T-helper 2 cell treated with Interferon-gamma antibody and Interleukin-4, amounts not matched to agents 100 ng/mL and 5 ng/mL, for 36 hours (primary cell): ENCODE results near the gene TPR. TPM values are rescaled to one million over a fixed set of nuclear protein-coding genes. Genes with fewer than 3 reads are reported as not detected.
"Not testable (repeated sequence)": the region's sequence is repeated elsewhere in the genome, so short reads cannot be mapped to it uniquely, and the experiment has no call there.

Source experiments
- intact Hi-C: fragments of 100-400 bp; cut with micrococcal nuclease; formaldehyde crosslinking; loops from one replicate; pipeline ENCODE4 v1.15.1; 2023
- total RNA-seq: library from RNA; stranded (reverse); gene quantifications from 2 replicates; pipeline ENCODE4 v1.2.3, GENCODE V29; 2022

The TPR gene
- total RNA-seq = 156 and 160 TPM in 2 replicates

DNA sequence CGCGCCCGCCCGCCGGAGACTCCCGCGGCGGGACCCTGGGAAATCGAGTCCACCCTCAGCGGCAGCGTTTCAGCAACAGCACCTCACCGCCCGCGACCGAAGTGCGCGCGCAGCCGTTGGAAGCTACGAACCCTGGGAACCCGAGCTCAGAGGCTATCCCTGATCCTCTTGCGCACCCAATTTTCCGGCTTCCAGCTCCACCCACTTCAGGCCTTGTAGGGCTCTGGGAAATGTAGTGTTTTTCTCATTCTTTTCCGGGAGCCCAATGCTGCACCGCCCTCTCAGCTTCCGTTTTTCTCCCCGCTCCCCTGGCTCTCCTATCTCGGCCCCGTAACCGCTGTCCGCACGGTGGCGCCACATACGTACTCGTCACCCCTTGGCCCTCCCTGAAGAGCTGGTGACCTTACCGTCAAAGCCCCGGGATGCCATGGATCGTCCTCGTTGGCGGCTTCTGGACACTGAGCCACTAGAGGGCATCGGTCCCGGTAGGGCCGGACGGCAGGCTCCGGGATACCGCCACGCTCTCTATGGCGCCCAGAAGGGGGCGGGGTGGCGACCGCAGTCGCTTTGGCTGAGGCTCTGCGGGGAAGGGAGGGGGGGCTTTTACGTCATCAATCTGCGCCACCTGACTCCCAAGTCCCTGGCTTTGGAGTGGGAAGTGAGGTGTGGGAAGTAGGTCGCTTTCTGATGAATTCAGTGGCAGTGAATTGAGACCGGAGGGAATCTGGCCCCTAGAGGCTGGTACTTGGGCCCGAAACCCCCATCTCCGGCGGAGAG, at the start of gene TPR, which contains the start of gene ODR4:
TSS of gene TPR (minus strand) at position 102 of the 777 bp plus-strand sequence. CDS start 225 bp downstream, outside the sequence.
TSS of gene ODR4 (plus strand) at position 687 of the 777 bp plus-strand sequence. CDS start 3,948 bp downstream, outside the sequence.
- intact Hi-C loops = loop anchor here (1.0 to 10.0 kb wide), 9 partner anchors 71 to 1621 kb away; partner anchors contain the start of genes EDEM3, IVNS1ABP, PTGS2 and RNF2

DNA sequence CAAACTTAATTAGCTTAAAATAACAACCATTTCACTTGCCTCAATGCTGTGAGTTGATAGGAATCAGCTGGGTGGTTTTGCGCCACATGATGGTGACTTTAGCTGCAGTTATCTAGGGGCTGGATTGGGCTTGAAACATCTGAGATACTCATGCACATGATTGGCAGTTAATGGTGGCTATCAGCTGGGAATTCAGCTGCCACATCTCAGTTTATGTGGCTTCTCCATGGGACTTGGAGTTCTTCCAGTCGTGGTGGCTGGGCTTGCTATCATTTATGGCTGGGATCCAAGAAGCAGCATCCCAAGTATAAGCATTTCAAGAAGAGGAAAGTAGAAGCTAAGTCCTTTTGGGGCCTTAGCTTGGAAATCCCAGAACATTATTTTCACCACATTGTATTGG, 49.5 kb upstream of the TPR start:
- intact Hi-C loops = loop anchor here (5.0 kb wide), 1 partner anchor 193 kb away; no protein-coding TSS in a partner anchor

DNA sequence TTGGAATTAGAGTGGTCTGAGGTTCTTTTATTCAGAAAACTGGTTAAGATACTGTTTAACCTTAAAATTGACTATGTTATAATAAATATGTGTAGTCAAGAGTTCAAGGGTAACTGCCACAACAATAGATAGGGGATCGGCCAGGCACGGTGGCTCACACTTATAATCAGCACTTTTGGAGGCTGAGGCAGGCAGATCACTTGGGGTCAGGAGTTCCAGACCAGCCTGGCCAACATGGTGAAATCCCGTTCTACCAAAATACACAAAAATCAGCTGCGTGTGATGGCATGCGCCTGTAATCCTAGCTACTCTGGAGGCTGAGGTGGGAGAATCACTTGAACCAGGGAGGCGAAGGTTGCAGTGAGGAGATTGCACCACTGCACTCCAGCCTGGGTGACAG, 46.4 kb upstream of the TPR start:
- intact Hi-C loops = loop anchor here (1.0 to 5.0 kb wide), 2 partner anchors 17 to 196 kb away; no protein-coding TSS in a partner anchor

DNA sequence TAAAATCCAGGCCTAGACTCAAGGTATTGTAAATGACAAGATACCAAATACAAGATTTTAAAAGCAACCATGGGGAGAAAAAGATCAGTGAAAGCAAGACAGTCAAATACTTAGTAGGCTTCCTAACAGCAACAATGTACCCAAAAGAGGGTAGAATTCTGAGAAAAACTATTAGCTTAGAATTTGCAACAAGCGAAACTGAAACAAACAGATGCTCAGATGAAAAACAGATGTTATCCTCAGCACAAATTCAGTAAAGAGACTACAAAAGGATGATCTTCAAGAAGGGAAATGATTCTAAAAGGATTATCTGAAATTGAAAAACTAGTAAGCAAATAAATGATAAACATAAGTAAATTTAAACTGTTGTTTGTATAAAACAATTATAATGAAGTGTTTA, 45.9 kb upstream of the TPR start:
- intact Hi-C loops = loop anchor here (1.0 to 5.0 kb wide), 2 partner anchors 17 to 196 kb away; no protein-coding TSS in a partner anchor

DNA sequence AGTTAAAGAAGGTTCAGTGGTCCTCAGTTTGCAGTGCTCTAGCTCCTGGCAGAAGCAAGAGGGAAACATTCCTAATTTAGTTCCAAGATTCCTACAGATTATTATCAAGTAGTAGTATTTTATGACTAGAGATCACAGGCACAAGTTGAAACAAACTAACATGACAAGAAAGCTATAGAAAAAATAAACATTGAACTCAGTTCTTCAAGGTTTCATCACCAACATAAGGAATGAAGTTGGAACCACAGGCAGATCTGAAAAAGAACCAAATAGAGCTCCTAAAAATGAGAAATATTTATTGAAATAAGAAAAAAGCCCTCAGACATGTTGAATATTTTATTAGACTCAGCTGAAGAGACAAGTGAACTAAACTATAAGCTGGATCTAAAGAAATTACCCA, 45.3 kb upstream of the TPR start:
- intact Hi-C loops = loop anchor here (5.0 kb wide), 1 partner anchor 197 kb away; no protein-coding TSS in a partner anchor

DNA sequence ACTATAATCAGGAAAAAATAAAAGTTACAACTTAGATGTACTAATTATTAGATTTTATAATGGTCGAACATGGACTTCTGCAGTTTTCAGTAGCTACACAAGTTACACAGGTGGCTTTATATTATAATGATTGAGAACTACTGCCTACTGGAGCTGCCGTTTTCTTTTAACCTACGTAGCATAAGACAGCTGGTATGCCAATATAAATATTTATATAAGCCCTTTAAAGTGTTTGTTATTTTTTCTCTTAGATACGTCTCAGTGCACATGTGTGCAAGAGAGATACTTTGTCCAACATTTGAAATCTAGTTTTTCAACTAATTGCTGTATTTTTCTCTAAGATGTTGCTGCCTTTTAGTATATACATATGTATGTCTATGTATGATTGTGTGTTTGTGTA, 43.5 kb upstream of the TPR start:
- intact Hi-C loops = no loop called here

DNA sequence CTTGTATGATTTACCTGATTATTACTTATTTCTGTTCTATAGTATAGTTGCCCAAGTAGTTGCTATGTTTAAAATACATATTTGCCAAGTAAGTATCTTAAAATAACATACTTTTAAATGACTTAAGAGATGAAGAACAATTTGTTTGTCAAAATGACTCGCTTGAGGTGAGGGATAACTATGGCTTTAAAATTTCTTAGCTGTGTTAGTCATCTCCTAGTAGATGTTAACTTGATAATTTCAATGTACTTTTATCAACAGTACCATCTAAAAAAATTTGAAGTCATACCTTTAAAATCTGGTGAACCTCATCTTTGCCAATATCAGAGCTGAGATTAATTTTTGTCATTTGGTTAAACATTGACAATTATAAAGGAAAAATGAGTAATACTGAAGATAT, 38.3 kb upstream of the TPR start:
- intact Hi-C loops = no loop called here

DNA sequence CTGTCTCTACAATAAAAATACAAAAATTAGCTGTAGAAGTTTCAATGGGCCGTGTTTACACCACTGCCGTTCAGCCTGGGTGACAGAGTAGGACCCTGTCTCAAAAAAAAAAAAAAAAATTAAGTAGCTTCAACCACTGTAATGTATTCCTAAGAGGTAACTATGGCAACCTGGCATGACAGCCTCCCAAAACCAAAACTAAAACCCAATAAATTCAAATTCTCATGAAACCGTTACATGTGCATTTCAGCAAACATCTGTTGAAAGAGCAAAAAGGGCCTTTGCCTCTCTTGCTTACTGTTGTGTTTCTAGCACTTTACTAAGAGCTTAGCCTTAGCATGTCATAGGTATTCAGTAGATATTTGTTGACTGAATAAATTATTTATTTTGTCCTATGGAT, 34.0 kb upstream of the TPR start:
- intact Hi-C loops = loop anchor here (10.0 kb wide), 1 partner anchor 326 kb away; no protein-coding TSS in a partner anchor

DNA sequence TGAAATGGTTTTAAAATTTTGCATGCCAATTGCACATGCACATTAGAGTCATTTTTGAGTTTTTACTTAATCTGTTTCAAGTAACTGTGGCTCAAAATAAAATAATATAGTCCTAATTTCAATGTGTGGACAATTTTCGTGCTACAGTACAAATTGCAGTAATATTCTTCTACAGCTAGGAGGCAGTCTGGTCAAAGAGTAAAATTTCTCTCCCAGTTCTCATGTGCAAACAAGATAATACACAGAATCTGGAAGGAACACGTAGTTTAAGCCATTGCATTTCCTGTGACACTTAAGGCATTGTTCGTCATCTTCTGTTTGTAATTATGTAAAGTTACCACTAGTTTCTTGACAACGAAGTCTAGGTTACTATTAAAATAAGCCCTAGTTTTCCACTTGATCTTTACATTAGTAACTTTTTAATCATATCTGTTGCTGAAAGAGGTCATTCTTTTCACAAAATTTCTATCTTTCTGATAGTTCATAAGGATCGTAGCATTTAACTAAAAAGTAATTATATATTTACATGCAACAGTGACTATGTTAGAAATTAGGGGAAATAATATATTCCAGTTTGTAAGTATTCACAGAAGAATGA, 29.5 kb upstream of the TPR start:
- intact Hi-C loops = loop anchor here (1.0 to 10.0 kb wide), 9 partner anchors 17 to 582 kb away; partner anchors contain the start of gene PTGS2

DNA sequence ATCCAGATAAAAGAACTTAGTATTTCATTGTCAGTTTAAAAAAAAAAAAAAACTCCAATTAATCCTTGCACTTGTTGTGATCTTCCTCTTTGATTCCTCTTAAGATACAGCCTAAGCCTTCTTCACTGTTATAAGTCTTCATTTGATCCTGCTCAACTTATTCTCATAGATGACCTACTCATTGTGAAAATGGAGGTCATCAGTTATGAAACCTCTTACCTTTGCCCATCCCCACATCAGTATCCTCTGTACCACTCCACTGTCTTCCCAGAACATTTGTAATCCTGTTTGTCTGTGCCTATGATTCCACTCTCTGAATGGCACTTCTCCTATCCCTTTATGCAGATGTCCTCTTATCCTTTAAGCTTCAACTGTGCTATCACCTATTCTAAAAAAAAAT, 28.6 kb upstream of the TPR start:
- intact Hi-C loops = loop anchor here (1.0 to 10.0 kb wide), 9 partner anchors 18 to 583 kb away; partner anchors contain the start of gene PTGS2

DNA sequence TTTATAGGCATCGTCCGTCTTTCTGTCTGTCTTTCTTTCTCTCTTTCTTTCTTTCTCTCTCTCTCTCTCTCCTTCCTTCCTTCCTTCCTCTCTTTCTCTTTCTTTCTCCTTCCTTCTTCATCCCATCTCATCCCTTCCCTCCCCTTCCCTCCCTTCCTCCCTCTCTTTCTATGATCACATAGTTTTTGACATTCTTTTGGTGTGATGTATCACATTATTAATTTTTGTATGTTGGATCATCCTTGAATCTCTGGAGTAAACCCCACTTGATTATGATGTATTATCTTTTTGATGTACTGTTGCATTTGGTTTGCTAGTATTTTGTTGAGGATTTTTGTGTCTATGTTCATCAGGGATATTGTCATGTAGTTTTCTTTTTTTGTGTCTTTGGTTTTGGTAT, 26.4 kb upstream of the TPR start:
- intact Hi-C loops = loop anchor here (5.0 to 10.0 kb wide), 2 partner anchors 41 to 333 kb away; no protein-coding TSS in a partner anchor

DNA sequence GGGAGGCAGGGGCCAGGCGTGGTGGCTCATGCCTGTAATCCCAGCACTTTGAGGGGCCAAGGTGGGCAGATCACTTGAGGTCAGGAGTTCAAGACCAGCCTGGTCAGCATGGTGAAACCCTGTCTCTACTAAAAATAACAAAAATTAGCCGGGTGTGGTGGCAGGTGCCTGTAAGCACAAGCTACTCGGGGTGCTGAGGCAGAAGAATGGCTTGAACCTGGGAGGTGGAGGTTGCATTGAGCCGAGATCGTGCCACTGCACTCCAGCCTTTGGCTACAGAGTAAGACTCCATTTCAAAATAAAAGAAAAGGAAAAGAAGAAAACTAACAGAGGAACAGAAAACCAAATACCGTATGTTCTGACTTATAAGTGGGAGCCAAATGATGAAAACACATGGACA, 17.7 kb upstream of the TPR start:
- intact Hi-C loops = not testable (repeated sequence)

DNA sequence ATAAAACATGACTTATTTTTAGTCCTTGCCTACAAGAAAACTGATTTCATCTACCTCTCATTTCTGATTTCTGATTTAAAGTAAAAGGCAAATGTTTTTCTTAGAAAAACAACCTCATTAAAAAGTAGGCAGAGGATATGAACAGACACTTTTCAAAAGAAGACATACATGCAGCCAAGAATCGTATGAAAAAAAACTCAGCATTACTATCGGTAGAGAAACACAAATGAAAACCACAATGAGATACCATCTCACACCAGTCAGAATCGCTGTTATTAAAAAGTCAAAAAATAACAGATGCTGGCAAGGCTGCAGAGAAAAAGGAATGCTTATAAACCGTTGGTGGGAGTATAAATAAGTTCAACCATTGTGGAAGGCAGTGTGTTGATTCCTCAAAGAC, 16.8 kb upstream of the TPR start:
- intact Hi-C loops = no loop called here

DNA sequence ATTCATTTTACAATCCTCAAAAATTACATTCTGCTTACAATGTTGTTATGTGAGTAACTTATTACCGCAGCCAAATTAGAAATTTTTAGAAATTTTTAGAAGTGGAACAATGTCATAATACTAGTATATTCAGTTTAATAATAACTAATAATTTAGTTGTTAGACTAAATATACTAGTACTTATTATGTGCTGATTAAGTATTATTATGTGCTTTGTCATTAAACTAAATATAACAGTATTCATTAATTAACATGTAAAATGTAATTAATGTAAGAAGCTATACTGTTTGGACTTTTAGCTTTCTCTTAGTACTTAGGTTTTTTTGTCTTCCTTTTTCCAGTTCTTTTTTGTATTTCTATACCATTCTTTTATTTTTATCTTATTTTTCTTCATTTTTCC, 15.9 kb upstream of the TPR start:
- intact Hi-C loops = no loop called here

DNA sequence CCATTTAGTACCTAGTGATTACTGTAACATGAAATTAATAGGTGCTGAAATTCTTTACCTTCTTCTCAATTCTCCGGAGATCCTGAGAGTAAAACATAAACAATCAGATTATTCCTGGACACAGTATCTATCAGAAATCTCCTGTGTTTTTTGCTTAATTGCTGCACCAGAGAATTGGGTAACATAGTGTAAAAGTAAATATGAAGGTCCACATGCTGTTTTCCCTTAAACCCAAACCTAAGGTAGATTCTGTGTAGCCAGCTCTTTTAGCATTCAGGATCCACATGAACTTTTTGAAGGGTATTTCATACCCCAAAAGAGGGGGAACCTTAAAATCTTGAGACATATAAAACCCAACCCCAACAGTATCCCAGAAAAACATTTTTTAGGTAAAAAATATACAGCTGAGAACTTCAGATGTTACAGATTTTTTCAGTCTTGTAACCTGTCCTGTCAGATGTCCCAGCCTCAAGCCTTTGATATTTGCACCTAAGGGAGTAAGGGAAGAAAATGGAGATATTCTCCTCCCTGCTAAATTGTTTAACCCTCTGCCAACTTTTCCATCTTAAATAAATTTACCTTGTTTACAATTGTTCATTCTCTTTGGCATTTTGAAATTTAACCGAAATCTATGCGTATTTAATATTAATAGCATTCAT, 11.8 kb upstream of the TPR start:
- intact Hi-C loops = no loop called here

DNA sequence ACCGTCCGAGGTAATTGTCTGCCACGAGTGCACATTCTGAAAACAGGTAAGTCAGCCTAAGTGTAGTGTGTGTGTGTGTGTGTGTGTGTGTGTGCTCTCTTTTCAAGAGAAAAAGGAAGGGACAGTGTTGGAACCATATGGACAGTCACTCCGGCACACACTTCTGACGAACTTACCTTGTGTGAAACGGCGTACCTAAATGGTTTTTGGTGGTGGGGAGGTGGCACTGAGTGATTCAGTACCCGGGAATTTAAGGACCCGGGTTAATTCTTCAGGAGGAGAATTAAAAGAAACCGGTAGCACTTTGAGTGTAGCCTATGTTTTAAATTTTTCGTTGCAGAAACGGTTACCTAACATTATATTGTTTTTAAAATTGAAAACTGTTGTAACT, 871 bp upstream of the TPR start:
- intact Hi-C loops = loop anchor here (1.0 to 10.0 kb wide), 10 partner anchors 29 to 1622 kb away; partner anchors contain the start of genes EDEM3, IVNS1ABP, PTGS2 and RNF2

DNA sequence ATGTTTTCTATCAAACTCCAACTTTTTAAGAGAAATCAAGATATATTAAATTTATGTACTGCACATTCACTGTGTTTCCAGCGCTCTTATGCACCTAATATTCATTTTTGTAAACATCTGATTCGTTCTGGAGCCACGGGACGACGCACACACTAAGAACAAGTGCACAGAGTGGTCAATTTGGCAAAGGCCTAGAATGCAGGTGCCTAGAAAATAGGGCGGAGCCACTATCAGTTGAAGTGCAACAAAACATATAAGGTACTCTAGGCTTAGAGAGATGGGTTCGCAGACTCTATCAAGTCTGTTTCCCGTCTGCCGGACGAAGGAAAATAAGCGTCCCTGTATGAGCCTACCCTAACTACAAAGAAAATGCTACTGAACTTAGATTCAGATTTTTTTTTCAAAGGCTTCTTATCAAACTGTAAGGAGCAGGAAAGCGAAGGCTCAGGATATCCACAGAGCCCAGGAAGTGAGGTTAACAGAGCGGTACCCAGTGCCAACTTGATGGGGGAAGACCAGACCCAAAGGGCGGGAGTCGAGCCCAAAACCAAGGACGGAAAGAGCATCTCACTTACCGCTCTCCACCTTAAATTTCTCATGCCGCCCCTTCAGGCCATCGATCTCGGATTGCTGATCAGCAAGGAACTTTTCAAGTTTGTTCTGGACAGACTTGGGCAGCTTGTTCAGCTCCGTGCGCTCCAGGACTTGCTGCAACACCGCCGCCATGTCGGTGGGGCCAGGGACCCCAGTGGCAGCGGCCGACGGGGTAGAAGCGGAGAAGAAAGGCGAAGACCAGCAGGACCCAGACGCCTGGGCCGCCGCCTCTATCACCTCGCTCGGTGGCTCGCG, 526 bp downstream of the TPR start:
- intact Hi-C loops = loop anchor here (1.0 to 10.0 kb wide), 10 partner anchors 37 to 1620 kb away; partner anchors contain the start of genes EDEM3, IVNS1ABP, PTGS2 and RNF2

DNA sequence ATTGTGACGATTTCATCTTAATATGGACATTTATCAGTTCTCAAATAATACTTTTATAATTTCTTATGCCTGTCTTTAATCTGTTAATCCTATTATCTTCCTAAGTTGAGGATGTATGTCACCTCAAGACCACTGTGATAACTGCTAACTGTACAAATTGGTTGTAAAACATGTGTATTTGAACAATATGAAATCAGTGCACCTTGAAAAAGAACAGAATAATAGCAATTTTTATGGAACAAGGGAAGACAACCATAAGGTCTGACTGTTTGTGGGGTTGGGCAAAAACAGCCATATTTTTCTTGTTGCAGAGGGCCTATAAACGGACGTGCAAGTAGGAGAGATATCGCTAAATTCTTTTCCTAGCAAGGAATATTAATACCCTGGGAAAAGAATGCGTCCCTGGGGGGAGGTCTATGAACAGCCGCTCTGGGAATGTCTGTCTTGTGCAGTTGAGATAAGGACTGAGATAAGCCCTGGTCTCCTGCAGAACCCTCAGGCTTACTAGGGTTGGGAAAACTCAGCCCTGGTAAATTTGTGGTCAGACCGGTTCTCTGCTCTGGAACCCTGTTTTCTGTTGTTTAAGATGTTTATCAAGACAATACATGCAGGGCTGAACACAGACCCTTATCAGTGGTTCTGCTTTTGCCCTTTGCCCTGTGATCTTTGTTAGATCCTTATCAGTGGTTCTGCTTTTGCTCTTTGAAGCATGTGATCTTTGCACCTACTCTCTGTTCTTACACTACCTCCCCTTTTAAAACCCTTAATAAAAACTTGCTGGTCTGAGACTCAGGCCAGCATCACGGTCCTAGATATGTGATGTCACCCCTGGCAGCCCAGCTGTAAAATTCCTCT, 27.0 kb downstream of the TPR start:
- intact Hi-C loops = loop anchor here (2.0 kb wide), 1 partner anchor 15 kb away; no protein-coding TSS in a partner anchor

DNA sequence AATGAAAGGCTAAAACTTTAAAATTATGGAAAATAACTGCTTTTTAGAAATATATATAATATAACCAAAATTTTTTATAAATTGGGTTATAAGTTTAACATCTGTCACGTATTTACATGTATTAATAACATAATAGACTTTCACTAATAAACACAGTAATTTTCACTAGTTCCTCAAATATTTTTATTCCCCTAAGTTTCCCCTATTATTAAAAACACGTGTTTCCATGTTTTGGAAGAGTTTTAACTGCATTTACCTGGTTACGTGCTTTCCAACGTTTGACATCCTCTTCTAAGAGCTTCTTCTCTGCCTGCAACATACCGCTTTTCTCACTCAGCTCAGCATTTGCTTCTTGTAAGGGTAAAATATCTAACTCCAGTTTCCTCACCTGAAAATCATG, 34.3 kb downstream of the TPR start:
- intact Hi-C loops = no loop called here
